ENCODE data around the gene SDC3.

The SDC3 gene, protein sequence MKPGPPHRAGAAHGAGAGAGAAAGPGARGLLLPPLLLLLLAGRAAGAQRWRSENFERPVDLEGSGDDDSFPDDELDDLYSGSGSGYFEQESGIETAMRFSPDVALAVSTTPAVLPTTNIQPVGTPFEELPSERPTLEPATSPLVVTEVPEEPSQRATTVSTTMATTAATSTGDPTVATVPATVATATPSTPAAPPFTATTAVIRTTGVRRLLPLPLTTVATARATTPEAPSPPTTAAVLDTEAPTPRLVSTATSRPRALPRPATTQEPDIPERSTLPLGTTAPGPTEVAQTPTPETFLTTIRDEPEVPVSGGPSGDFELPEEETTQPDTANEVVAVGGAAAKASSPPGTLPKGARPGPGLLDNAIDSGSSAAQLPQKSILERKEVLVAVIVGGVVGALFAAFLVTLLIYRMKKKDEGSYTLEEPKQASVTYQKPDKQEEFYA

DNA sequence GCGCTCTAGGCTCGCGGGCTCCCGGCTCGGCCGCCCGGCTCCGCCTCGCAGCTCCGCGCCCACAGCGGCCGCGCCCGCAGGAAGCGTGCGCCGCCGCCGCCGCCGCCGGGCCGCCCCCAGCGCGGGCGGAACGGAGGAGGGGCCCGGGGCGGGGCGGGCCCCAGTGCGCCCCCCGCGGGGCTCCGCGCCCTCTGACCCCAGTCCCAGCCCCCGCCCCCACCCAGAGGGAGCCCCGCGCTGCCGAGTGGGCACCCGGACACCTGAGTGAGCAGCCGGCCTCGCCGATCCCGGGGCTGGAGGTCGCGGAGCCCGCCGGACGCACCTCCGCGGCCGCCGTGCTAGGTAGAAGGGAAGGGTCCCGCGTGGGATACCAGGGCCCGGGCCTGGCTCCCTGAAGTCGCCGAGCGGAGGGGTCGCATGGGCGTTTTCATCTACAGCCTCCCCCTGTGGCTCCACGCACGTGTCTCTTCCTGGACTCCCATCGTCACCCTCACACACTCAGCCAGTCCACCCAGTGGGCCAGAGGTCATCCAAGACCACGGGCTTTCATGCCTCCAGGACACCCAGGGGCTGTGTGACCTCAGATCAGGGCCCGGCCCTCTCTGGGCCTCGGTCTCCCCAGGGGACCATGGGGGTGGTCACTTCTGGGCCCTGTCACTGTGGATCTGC, at the start of gene SDC3:
TSS of gene SDC3 (minus strand) at position 63 of the 669 bp plus-strand sequence. CDS start 172 bp downstream, outside the sequence.
- DNase-seq (ENCODE audit: low read depth) = peak; percentile 43
- TF ChIP-seq, protein P1, sequence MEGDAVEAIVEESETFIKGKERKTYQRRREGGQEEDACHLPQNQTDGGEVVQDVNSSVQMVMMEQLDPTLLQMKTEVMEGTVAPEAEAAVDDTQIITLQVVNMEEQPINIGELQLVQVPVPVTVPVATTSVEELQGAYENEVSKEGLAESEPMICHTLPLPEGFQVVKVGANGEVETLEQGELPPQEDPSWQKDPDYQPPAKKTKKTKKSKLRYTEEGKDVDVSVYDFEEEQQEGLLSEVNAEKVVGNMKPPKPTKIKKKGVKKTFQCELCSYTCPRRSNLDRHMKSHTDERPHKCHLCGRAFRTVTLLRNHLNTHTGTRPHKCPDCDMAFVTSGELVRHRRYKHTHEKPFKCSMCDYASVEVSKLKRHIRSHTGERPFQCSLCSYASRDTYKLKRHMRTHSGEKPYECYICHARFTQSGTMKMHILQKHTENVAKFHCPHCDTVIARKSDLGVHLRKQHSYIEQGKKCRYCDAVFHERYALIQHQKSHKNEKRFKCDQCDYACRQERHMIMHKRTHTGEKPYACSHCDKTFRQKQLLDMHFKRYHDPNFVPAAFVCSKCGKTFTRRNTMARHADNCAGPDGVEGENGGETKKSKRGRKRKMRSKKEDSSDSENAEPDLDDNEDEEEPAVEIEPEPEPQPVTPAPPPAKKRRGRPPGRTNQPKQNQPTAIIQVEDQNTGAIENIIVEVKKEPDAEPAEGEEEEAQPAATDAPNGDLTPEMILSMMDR (conservative IDR thresholded peaks at IDR 0.05; ENCODE audit: low read length) = no peak
- peak within 1 kb of the TSS; percentile 72 for H3K4me3 ChIP-seq (ENCODE audit: low read length)

DNA sequence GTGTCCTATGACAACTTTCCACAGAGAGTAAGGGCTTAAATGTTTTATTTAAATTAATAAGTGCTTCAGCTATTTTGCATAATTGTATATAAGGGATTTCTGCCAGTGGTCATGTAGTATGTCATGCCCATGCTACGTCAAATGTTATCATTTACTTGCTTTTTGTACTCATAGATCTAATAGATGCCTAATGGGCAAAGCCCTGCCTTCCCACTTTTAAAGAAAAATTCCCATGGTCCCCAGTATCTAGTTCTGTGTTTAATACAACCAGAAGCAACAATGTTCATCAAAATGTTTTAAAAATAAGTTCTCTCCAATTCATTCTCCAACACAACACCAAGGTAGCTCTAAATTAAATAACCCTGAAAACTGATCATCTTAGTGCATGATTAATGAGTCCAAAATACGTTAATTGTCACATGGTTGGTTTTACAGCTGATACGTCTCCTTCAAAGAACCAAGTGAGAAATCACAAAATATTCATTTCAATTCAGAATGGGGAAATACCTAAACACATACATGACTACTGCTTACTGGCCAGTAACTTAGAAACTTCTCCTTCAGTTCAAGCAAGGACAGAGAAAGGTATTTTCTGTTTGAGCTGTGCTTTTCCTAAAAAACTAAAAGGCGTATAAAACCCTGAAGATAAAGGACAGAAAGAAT, 49.1 kb upstream of the SDC3 start:
- DNase-seq (ENCODE audit: low read depth) = no peak
- no peak overlapping the region for H3K4me3 ChIP-seq (ENCODE audit: low read length)
- TF ChIP-seq, protein P1 (conservative IDR thresholded peaks at IDR 0.05; ENCODE audit: low read length) = no peak

DNA sequence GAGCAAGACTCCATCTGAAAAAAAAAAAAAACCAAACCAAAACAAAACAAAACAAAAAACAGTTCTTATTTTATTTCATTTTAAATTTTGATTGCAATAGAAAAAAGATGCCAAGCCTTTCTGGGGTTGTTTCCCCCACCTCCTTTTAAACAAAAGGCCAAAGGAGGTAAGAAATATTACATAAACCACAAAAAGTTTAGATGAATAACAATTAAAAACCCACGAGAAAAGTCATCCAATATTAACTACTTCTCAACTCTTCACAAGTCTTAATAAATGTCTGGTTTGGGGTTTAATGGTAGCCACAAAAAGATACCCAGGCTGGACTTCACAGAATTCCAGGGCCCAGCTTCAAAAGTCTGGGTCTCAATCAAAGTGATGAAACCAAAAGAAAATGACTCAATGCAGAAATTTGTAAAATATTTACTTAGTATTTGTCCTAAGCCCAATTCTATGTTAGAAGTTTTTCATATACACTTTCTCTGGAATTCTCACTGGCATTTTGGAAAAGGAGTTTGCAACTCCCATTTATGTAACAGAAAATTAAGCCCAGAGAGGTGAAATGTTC, 47.0 kb upstream of the SDC3 start:
- DNase-seq (ENCODE audit: low read depth) = peak; percentile 80
- TF ChIP-seq, protein P1 (conservative IDR thresholded peaks at IDR 0.05; ENCODE audit: low read length) = no peak
- no peak overlapping the region for H3K4me3 ChIP-seq (ENCODE audit: low read length)

DNA sequence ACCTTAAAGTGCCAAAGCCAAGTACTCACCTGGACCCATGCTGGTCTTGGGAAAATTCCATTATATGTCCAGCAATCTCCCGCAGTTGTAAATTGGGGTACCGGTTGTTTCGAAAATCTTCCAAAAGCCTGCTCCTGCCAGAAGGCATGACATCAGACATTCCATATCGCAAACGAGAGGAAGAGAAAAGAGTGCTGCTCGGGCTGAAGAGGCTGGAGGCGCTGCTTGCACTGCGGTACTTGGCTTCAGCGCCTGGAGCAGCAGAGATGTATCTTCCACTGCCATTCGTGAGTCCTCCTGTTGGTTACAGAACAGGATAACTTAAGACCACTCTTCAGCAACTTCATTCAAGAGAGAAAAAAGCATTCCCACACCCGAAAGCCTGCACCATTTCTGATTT, 45.1 kb upstream of the SDC3 start:
- TF ChIP-seq, protein P1 (conservative IDR thresholded peaks at IDR 0.05; ENCODE audit: low read length) = no peak
- no peak overlapping the region for H3K4me3 ChIP-seq (ENCODE audit: low read length)
- no peak for DNase-seq (ENCODE audit: low read depth)

DNA sequence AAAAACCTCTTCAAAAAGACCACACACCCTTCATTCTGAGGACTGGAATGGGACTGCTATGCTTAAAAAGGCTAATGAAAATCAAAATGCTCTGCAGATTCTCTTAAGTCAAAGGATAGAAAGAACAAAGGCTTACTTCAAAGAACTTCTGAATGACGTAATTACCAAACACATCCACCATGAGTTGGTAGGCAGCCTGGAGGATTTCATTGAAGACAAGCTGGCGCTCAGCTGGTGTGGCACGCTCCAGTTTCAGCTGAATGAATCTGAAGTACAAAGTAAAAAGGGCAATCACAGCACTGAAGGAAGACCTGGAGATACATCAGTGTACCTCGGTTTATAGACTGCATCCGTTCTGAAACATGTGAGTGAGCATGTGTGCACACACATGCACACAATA, 43.5 kb upstream of the SDC3 start:
- TF ChIP-seq, protein P1 (conservative IDR thresholded peaks at IDR 0.05; ENCODE audit: low read length) = no peak
- no peak overlapping the region for H3K4me3 ChIP-seq (ENCODE audit: low read length)
- no peak for DNase-seq (ENCODE audit: low read depth)

DNA sequence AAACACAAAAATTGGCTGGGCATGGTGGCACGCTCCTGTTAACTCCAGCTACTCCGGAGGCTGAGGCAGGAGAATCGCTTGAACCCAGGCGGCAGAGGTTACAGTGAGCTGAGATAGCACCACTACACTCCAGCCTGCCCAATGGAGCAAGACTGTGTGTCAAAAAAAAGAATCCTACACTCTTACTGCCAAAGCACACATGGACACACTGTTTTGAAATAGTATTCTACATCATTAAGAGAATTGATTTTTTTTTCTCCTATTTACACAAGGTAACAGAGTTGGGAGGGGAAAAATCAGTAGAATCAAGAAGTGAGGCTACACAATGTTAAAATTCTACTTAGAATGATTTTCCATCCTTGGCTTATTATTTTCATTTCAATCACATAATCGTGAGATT, 42.1 kb upstream of the SDC3 start:
- TF ChIP-seq, protein P1 (conservative IDR thresholded peaks at IDR 0.05; ENCODE audit: low read length) = no peak
- no peak overlapping the region for H3K4me3 ChIP-seq (ENCODE audit: low read length)
- no peak for DNase-seq (ENCODE audit: low read depth)
